H1 (cell line): Measurements from ENCODE around the gene SPAM1. TPM values are rescaled to one million over a fixed set of nuclear protein-coding genes. Genes with fewer than 3 reads are reported as not detected.

Experiments
- polyA plus RNA-seq, 7 experiments: library from polyadenylated mRNA; depleted of rRNA in 3 of 7; stranded (reverse) in 5 of 7; unstranded in 2 of 7; fragments of >200 nt in 5 of 7; fragments of 200-250 nt in 2 of 7; gene quantifications; 1 replicate in 5 of 7; 2 replicates in 1 of 7; 4 replicates in 1 of 7; pipeline versions ENCODE4 v1.2.1 to v1.2.3, GENCODE V29; 2011 to 2013; ENCODE audit warnings: missing spikeins in 2 of 7, mixed read lengths in 2 of 7
- total RNA-seq: library from RNA; stranded (reverse); fragmentation: NEBNext Ultra II Directional; extraction: Animal tissue kit (Norgen Biotek cat#: 25700); gene quantifications from 2 replicates; pipeline ENCODE4 v1.2.1, GENCODE V29; 2021

The SPAM1 gene
- total and polyA plus RNA-seq, 2 of the 8 experiments (the other 6 are each of a cell fraction or from before 2014, with no cell fraction given): not detected

Other genes with a start within 250 kb of the SPAM1 start
- 37.1 and 38.9 TPM in 2 replicates for gene WASL, start 176.2 kb upstream of the SPAM1 start, total RNA-seq
- gene WASL, start 176.2 kb upstream of the SPAM1 start, polyA plus RNA-seq (2011; rRNA removed): 6.0 and 7.7 TPM in 2 replicates
- not detected in 2 replicates for gene HYAL4, start 80.1 kb upstream of the SPAM1 start, total RNA-seq
- not detected in 2 replicates for gene HYAL4, start 80.1 kb upstream of the SPAM1 start, polyA plus RNA-seq (2011; rRNA removed)
- 0.54 and 0.75 TPM in 2 replicates for gene TMEM229A, start 107.8 kb downstream of the SPAM1 start, total RNA-seq
- gene TMEM229A, start 107.8 kb downstream of the SPAM1 start, polyA plus RNA-seq (2011; rRNA removed): 0.31 and 0.33 TPM in 2 replicates